Mononuclear cell (primary cell): ENCODE measurements around the gene THAP8. TPM values are rescaled to one million over a fixed set of nuclear protein-coding genes. Genes with fewer than 3 reads are reported as not detected.

Experiments used
- total RNA-seq: library from RNA; depleted of rRNA; stranded (reverse); fragments of >200 nt; gene quantifications from one replicate; pipeline ENCODE4 v1.2.3, GENCODE V29; 2012

THAP8 gene
- total RNA-seq, 1 donor = 0.42 TPM

Other genes with a start within 250 kb of the THAP8 start
- gene PRODH2, start 241.4 kb downstream of the THAP8 start, total RNA-seq = not detected
- gene NPHS1, start 201.8 kb downstream of the THAP8 start, total RNA-seq = not detected
- gene KIRREL2, start 197.4 kb downstream of the THAP8 start, total RNA-seq = 0.10 TPM
- not detected for gene APLP1, start 185.7 kb downstream of the THAP8 start, total RNA-seq
- 128 TPM for gene NFKBID, start 153.7 kb downstream of the THAP8 start, total RNA-seq
- gene HCST, start 151.8 kb downstream of the THAP8 start, total RNA-seq = 58.1 TPM
- gene TYROBP, start 146.0 kb downstream of the THAP8 start, total RNA-seq = 286 TPM
- gene LRFN3, start 117.9 kb downstream of the THAP8 start, total RNA-seq = 1.3 TPM
- gene SDHAF1, start 59.1 kb downstream of the THAP8 start, total RNA-seq = 8.3 TPM
- gene SYNE4, start 45.5 kb downstream of the THAP8 start, total RNA-seq = 0.10 TPM
- gene ALKBH6, start 40.1 kb downstream of the THAP8 start, total RNA-seq = 6.6 TPM
- gene CLIP3, start 21.4 kb downstream of the THAP8 start, total RNA-seq = 0.10 TPM
- 1.4 TPM for gene WDR62, start 612 bp upstream of the THAP8 start, total RNA-seq
- not detected for gene OVOL3, start 56.9 kb upstream of the THAP8 start, total RNA-seq
- 12.8 TPM for gene POLR2I, start 60.6 kb upstream of the THAP8 start, total RNA-seq
- gene TBCB, start 61.2 kb upstream of the THAP8 start, total RNA-seq = 54.4 TPM
- gene CAPNS1, start 85.8 kb upstream of the THAP8 start, total RNA-seq = 227 TPM
- not detected for gene COX7A1, start 98.2 kb upstream of the THAP8 start, total RNA-seq
- gene ZNF565, start 160.4 kb upstream of the THAP8 start, total RNA-seq = 5.1 TPM
- 28.7 TPM for gene ZNF146, start 160.8 kb upstream of the THAP8 start, total RNA-seq